ENCODE measurements around the gene IRF2.

Gene IRF2

DNA sequence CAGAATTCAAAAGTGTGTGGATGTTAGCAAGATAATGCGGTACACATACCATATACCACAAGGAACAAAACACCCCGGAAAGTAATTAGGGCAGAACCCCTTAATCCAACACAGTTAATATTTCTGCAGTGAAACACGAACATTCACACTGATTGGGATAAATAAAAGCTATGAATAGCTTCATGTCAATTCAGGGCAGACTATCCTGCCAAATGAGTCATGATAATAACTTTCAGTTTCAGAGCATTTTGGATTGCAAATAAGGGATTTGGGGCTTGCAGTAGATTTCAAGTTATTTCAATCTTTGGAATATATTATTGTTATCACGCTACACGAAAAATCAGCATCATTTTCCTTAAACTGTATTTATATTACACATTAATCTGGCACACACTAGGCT is 24.3 kb downstream of the IRF2 start:
- no peak for DNase-seq

DNA sequence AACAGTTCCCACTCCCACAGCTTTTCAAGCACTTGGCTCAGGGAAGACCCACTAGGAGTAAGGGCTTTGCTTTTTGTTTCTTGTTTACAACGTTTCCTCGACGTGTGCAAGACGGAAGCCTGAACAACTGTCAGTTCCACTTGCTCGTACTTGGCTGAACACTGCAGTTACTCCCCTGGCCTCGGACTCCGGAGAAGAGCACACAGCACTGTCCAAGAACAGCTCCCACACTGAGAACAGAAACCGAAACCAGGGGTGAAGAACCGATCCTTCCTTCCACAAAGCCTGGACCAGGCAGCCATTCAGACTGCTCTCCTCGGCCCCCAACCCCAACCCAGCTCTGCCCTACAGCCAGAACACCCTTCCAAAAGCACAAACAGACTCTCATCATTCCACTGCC is 25.5 kb downstream of the IRF2 start:
- DNase-seq: no peak

DNA sequence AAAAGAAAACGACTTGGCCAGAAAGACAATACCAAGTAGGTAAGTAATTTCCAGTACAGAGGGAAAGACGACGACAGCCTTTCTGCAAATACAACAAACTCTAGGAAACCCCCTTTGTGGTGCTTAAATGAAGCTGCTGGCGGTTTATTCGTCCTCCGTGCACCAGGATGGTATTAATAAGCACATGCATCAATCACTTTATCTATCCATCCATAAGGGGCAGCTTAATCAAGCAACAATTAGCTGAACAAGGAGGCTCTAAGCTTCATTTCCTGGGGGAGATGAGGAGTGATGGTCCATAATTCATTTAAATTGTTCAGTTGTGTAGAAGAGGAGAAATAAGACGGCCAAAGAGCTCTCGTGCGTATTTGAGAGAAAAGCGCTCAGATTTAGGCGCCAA is 26.2 kb downstream of the IRF2 start:
- DNase-seq: no peak

DNA sequence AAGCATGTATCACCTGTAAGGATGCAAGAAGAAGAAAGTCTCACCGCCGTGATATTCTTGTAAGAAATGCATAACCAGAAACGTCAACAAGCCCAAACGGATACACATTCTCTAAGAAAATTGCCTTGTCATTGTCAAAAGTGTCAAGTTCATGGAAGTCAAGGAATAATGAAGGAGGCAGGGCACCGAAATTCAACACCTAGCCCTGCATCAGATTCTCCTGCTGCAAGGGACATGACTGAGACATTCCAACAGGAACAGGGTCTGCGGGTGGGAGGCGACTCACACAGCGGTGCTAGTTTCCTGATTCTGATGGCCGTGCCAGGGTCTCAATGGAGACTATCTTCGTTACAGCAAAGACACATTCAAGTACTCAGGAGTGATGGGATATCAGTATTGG is 26.7 kb downstream of the IRF2 start:
- DNase-seq: no peak

DNA sequence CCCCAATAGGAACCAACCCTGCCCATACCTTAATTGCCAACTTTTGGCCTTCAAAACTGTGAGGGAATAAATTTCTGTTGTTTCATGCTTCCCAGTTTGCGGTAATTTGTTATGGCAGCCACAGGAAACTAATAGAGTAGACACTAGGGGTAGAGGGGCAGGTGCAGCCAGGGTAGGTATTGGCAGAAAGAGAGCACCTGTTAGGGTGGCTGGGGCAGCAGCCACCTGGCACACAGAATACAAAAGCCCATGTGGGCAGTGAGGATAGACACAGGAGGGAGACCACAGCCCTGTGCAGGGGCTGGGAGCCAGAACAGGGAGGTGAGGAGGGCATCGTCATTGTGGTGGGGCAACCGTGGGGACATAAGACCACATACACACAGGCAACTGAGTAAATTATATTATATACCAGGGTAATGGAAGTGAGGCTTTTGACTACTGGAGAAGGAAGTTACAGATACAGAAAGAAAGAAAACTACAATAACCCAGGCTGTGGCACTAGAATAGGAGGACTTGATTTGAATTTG is 28.2 kb downstream of the IRF2 start:
- DNase-seq: no peak

DNA sequence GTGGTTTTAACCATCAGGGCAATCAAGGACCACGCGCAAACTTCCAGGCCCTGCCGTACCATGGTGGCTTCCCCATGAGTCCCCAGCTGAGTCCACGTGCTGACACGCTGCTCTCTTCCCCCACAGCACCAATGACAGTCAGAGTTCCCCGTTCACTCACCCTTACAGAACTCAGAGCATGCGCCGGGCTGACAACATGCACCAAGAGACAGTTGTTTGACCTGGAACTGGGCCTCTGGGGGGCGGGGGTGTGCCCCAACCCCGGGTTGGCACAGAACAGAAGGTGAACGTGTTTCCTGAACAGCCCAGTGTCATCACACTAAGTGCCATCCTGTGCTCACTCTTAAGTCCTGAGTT is 29.4 kb downstream of the IRF2 start:
- no peak for DNase-seq

DNA sequence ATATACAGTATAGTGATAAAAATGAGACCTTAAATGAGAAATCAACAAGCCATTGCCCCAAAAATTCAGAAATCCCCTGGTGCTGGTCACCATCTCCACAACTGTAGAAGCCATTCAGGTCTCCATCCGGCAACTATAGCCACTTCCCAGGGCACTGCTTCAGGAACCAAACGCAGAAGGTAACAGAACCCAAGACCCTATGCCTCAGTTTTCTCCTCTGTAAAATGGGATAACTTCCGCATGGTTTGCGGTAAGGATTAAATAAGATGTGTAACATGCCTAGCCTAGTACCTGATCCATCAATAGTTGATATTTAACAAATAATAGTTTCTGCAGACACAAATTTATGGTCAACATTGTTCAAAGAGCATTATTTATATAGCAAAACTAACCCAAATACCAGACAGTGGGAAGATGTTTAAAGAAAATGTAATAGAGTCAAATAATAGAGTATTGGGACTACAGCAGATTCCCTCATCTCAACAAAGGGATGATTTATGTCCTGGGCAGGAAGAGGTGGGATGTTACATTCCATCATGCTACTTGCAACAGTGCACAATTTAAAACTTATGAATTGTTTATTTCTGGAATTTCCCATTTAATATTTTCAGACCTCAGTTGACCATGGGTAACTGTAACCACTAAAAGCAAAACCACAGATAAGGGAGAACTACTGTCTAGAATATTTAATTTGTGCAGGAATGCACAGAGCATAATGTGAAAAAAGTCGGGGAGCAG is 30.0 kb downstream of the IRF2 start:
- DNase-seq: no peak

DNA sequence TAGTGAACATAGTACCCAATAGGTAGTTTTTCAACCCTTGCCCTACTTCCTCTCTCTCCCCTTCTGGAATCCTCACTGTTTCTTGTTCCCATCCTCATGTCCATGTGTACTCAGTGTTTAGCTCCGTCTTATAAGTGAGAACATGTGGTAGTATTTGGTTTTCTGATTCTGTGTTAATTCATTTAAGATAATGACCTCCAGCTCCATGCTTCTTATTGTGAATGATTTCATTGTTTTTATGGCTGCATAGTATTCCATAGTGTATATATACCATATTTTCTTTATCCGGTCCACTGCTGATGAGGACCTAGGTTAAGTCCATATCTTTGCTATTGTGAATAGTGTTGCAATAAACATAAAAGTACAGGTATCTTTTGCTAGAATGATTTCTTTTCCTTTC is 31.0 kb downstream of the IRF2 start:
- no peak for DNase-seq

DNA sequence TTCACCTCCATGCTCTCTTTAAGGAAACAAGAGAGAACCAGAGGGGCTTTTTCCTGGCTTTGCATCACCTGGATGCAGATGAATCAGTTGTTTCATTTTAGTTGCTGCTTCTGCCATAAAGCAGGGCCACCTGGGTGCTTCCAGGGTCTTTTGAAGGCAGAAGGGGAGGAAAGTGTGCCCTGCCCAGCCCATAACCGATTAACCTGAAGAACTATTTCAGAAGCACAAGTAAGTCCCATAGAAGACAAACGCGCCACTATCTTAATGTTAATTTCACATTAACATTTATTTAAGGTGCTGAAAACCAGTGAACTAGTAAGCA is 32.1 kb downstream of the IRF2 start:
- no peak for DNase-seq

DNA sequence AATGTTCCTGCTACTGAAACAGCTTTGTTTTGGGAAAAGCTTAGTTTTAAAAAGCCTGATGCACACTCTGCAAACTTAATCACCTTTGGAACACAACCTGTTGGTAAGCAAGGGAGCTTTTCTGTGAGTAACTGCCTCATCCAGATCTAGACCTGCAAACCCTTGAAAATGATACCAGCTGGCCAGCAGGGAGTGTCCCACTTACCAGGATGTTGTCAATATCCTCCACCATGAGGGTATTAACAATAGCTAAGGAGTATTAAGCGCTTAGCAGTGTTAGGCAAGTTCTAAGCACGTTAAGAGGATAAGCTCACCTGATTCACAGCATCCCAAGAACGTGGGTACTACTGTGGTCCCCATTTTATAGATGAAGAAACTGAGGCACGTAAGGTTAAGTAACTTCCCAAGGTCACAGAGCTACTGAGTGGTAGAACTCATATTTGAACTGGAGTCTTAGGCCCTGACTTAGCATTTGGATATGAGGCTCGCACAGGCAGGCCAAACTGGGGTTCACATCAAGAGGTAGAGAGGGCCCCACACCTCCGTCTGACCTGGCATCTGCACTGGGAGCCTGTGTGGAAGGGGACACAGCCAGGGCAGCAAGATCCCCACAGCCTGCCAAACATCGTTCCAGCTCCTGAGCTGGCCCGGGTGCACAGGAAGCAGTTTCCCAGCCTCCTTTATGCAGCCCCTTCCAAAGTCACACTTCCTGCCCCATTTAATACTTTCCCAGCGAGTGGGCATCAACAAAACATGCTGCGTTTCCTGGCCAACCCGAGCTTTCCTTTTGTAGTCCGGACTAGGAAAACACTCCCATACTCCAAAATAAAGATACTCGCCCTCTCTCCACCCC is 32.7 kb downstream of the IRF2 start:
- DNase-seq: no peak

DNA sequence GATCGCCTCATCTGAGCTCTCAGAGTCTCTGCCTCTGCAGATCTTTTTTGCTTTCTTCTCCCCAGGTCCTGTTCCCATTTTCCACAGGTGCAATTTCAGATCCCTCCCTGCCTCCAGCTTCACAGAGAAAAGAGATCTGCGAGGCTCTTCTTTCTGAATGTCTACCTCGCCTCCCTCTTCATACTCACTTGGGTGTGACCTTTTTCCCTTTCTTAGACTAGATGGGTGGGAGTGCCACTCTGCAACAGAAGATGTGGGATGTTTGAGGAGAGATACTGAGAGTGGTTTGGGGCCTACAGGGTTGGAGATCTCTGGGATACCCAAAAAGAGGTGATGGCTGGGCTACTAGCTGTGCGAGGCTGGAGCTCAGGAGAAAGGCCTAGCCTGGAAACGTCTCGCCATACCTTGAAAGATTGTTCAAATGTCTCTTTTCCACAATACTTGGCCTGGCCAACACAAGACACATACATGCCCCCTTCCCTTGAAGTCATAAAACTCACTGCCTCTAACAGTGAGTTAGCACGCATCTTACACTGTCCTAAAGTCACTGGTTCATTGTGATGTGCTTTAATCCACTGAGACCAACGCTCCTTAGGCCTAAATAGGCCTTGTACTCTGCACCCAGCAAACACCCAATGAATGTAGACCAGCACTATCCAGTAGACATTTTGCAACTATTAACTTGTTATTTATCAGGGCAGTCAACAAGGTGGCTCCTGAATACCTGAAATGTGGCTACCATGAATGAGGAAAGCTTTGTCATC is 33.6 kb downstream of the IRF2 start:
- no peak for DNase-seq

DNA sequence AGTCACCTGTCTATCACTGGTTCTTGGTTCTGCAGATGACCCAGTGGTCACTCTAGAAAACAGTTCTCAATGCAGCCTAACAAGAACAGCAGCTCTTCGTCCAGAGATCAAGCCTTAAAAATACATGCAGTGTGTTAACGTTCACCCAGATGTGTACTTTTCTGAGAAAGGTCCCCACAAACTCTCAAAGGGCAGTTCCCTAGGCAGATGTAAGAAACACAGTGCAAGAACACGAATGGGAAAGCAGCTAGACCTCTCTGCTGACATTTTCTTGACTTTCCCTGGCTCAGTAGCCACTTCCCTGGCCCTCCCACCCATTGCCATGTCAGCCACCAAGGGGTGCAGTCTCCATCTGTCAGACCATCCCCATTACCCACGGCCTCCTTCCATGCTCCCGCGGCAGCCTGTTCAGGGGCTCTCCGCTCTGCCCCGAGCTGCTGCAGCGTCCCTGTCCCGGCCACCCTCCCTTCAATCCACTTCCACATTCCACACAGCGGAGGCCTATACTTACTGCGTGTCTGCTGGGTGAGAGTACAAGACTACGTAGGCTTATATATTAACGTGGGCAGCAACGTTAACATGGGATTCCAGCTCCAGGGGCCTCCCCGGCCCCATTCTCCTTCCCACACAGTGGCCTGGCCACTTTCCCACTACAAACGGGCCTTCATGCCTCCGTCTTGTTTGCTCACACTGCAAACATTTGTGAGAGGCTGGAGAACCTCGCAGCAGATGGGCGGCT is 34.3 kb downstream of the IRF2 start:
- DNase-seq: no peak

DNA sequence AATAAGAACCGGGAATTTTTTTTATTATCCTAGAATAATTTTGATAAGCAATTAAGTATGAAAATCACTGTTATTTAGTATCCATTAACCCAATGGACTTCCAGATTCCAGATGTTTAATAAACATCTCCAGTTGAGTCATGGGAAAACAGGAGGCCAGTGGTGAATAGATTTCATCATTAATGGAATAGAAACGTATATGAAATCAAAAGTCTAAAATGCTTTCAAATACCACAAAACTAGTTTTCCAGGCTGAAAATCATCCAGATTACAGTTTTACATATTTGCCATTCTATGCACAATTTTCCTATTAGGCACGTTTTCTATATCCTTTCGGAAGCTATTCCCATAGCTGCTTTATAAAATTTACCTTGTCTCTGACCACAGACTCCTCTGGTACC is 35.0 kb downstream of the IRF2 start:
- no peak for DNase-seq

DNA sequence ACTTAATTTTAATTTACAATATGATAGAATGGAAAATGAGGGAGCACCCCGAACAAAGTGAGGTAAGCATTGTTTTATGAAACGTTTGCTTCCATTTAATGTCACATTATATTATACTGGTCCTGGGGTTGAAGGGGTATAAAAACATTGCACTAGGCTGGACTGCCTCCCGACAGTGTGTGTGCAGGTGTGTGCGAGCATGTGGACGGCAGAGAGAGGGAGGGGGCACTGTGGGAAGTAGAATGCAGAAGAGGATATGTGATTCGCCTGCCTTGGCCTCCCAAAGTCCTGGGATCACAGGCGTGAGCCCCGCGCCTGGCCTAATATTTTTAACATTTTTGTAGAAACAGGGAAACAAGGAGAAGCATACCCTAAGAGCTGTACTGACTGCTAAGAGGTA is 36.0 kb downstream of the IRF2 start:
- DNase-seq: no peak

DNA sequence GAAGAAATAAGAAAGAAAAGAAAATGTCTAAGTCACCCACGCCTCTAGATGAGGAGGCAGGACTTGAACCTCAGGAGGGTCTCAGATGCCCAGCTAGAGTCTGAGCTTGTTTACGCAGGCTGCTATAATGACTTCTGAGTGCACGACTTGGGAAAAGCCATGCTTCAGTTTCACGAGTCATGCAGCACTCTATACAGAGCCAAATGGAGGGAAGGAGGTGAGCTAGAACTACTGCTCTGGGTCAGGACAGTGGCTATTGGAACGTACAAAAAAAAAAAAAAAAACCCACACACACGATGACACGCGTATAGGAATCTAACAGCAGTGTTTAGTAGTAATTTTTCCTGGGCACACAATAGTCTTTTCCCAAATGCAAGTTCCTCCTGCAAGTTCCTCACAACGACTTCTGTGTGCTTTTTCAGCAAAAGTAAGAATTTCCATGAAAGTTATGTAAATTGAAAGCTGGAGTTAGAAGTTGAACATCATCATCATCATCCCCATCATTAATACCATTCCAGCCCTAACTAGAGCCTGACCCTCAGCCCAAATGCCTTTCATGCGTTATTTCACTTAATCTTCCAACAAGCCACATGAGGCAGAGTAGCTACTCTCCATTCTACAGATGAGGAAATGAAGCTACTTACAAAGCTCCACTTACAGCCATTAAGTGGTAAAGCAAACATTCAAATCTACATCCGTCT is 36.6 kb downstream of the IRF2 start:
- peak in 1 of 2 experiments; percentile 23 for DNase-seq

DNA sequence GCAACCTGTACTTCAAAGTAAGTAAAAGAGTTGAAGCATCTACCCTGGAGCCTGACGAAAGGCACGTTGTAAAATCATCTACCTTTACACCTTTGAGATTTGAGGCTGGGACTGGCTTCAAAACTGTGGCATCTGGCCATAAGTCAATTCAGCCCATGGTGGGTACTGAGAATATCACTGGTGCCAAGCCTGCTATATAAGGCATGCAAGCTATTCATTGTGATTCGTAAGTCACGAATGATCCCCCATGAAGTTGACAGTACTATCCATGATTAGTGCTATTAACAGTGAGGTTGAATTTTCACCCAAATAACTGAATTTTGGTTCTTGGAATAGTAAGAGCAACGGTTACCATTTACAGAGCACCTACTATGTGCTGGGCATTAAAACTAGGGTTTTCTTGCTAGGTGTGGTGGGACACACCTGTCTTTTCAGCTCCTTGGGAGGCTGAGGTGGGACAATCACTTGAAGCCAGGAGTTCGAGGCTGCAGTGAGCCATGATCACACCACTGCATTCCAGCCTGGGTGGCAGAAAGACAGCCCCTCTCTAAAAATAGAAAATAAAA is 39.8 kb downstream of the IRF2 start:
- DNase-seq: no peak

DNA sequence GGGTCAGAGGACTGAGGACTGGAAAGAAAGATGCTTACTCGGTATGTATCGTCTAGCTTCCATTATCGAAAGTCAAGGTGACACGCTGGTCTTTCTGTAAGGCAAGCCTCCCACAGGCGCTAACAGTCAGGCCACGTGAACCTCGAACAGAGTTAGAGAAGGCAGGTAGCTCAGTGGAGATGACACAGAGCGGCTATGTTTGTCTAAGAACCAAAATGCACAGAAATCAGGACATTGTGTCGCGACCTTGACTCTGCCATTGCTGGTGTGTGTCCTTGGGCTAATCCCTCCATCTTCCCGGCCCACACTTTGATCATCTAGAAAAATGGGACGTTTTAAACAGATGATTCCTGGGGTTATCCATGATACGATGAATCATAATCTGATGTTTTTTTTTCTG is 40.3 kb downstream of the IRF2 start:
- no peak for DNase-seq

DNA sequence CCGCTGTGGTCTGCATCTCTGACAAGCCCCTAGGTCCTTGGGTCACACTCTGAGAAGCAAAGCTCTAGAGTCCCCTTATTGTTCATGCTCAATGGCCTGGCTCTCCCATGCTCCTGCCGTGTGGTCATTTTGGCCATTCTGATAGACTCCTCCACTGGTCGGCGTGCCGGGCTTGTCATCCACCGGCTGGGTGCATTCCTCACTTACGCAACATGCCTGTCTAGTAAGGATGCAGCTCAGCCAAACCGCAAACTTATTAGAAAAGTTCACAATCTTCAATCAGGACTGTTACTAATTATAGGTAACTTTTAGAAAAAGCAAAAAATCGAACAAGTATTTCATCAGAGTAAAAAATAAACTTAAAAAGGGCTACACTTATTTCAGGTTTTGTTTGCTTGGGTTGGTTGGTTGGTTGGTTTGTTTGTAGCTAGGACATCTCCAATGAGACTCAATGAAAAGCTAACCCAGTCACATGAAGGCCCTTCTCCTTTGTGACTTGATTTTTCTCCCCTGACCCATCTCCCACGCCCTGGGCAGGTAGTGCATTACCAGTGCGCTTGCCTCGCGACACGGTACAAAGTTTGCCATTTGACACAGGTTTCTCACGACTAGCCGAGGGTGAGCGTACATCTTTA is 41.0 kb downstream of the IRF2 start:
- DNase-seq: no peak

DNA sequence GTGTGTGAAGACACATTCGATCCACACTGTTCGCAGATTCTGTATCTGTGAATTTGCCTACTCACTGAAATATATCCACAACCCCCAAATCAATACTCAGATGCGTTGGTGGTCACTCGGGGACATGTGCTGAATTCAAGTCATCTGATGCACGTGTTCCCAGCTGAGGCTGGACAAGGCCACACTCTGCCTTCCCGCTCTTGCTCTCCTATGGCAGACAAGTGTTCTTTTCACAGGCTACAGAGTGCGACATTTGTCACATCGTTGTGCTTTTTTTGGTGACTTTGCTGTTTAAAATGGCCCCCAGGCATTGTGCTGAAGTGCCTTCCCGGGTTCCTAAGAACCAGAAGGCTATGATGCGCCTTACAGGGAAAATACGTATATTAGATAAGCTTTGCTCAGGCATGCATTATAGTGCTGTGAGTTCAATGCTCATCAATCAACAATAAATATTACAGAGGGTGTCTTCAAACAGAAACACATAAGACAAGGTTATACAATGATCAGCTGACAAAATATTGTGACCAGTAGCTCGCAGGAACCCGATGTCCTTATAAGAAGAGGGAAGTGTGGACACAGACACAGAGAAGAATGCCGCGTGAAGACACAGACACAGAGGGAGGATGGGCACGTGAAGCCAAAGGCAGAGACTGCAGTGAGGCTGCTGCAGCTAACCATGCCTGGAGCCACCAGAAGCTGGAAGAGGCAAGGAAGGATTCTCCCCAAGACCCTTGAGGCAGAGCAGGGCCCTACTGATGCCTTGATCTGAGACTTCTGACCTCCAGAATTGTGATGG is 42.0 kb downstream of the IRF2 start:
- DNase-seq: no peak

DNA sequence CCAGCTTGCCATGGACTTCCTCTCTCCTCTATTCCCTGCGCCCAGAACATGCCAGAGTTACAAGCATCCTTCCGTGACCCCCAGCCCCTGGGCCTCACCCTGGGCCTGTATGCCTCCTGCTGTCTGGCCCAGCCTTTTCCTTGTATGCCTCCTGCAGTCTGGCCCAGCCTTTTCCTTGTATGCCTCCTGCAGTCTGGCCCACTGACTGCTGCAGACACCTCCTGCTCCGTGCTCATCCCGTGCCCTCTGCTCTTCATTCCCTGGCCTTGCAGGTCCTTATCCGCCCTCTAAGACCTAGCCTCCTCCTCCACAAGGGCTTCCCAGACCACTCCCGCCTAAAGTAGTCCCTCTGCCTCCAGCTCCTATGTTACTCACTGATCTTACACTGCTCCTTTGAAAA is 44.2 kb downstream of the IRF2 start:
- DNase-seq: no peak

DNA sequence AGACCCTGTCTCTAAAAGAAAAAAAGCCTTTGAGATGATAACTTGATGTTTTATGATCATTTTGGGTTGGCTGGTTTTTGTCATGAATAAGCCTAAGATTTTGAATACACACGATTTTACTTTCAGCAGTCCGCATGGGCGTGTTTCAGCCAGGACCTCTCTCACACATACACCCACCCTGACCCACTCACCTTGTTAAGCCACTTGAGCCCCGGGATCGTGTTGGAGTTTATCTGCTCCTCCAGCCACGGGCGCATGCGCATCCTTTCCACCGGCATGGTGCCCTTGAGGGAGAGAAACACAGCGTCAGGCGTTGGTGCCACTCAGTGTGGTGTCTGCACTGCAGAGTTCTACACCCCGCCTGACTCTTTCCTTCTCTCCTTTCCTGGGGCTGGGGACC is 45.6 kb downstream of the IRF2 start:
- no peak for DNase-seq

All from NCI-H187 (cell line).